Measurements from ENCODE around the gene ANGPTL4.
"Not testable (repeated sequence)": the region's sequence is repeated elsewhere in the genome, so short reads cannot be mapped to it uniquely, and the experiment has no call there.

The ANGPTL4 gene

GRCh38 chr19:8367327-8368001 lies 3.5 kb downstream of the ANGPTL4 start:
- Histone ChIP-seq H3K9me3 (ENCODE audit: control insufficient read depth, low read length) (no peaks in the 10 kb centered on the region), H3K27ac (ENCODE audit: low read depth, low read length, severe bottlenecking) (peak overlapping the region; percentile 87), H3K4me3 (ENCODE audit: extremely low read depth, insufficient read depth, low read length, poor library complexity, severe bottlenecking) (no peak overlapping the region), H3K36me3 (ENCODE audit: control insufficient read depth, insufficient read depth, low read length) (peaks cover 6% of the 10 kb centered on the region), H3K4me1 (ENCODE audit: control insufficient read depth, insufficient read depth, low read length, poor library complexity, severe bottlenecking) (peaks cover 32% of the 10 kb centered on the region)
- 28 to 32% methylated on average over 11 to 20 of the region's 23 CpGs for WGBS, 2 experiments (ENCODE audit: insufficient coverage in 2 of 2)

GRCh38 chr19:8370176-8371010 lies 6.4 kb downstream of the ANGPTL4 start:
- peaks cover 23% of the 10 kb centered on the region for H3K36me3 ChIP-seq (ENCODE audit: control insufficient read depth, insufficient read depth, low read length)
- H3K27ac ChIP-seq (ENCODE audit: low read depth, low read length, severe bottlenecking), result no peak overlapping the region
- WGBS, 2 experiments (ENCODE audit: insufficient coverage in 2 of 2), result 90 to 94% methylated on average over 12 of the region's 19 CpGs

GRCh38 chr19:8371011-8371804 lies 7.3 kb downstream of the ANGPTL4 start:
- Histone ChIP-seq H3K9me3 (ENCODE audit: control insufficient read depth, low read length) (no peaks in the 10 kb centered on the region), H3K27ac (ENCODE audit: low read depth, low read length, severe bottlenecking) (no peak overlapping the region), H3K36me3 (ENCODE audit: control insufficient read depth, insufficient read depth, low read length) (peaks cover 23% of the 10 kb centered on the region), H3K4me1 (ENCODE audit: control insufficient read depth, insufficient read depth, low read length, poor library complexity, severe bottlenecking) (peaks cover 22% of the 10 kb centered on the region), H3K4me3 (ENCODE audit: extremely low read depth, insufficient read depth, low read length, poor library complexity, severe bottlenecking) (no peak overlapping the region)
- 95 to 96% methylated on average over 24 to 25 of the region's 28 CpGs for WGBS, 2 experiments (ENCODE audit: insufficient coverage in 2 of 2)

More at GRCh38 chr19:8370176-8371010, 6.4 kb downstream of the ANGPTL4 start:
- H3K4me3 ChIP-seq (ENCODE audit: extremely low read depth, insufficient read depth, low read length, poor library complexity, severe bottlenecking), result no peak overlapping the region
- no peaks in the 10 kb centered on the region for H3K9me3 ChIP-seq (ENCODE audit: control insufficient read depth, low read length)
- peaks cover 22% of the 10 kb centered on the region for H3K4me1 ChIP-seq (ENCODE audit: control insufficient read depth, insufficient read depth, low read length, poor library complexity, severe bottlenecking)

- H3K27ac ChIP-seq (ENCODE audit: low read depth, low read length, severe bottlenecking), result no peak overlapping the region
- H3K9me3 ChIP-seq (ENCODE audit: control insufficient read depth, low read length), result no peaks in the 10 kb centered on the region
- no peak overlapping the region for H3K4me3 ChIP-seq (ENCODE audit: extremely low read depth, insufficient read depth, low read length, poor library complexity, severe bottlenecking)
- H3K4me1 ChIP-seq (ENCODE audit: control insufficient read depth, insufficient read depth, low read length, poor library complexity, severe bottlenecking), result peaks cover 7% of the 10 kb centered on the region
- whole genome bisulfite sequencing, 2 experiments (ENCODE audit: insufficient coverage in 2 of 2), result 92 to 94% methylated on average over 22 of the region's 26 CpGs
- peaks cover 17% of the 10 kb centered on the region for H3K36me3 ChIP-seq (ENCODE audit: control insufficient read depth, insufficient read depth, low read length)
Observed at GRCh38 chr19:8373867-8374813, 10.2 kb downstream of the ANGPTL4 start.

GRCh38 chr19:8375766-8376165 lies 11.8 kb downstream of the ANGPTL4 start:
- not testable (repeated sequence) for H3K9me3 ChIP-seq (ENCODE audit: control insufficient read depth, low read length); H3K4me3 ChIP-seq (ENCODE audit: extremely low read depth, insufficient read depth, low read length, poor library complexity, severe bottlenecking); H3K27ac ChIP-seq (ENCODE audit: low read depth, low read length, severe bottlenecking); H3K4me1 ChIP-seq (ENCODE audit: control insufficient read depth, insufficient read depth, low read length, poor library complexity, severe bottlenecking)
- 94 to 96% methylated on average over 25 of the region's 32 CpGs for WGBS, 2 experiments (ENCODE audit: insufficient coverage in 2 of 2)
- H3K36me3 ChIP-seq (ENCODE audit: control insufficient read depth, insufficient read depth, low read length), result peaks cover 20% of the 10 kb centered on the region

- H3K36me3 ChIP-seq (ENCODE audit: control insufficient read depth, insufficient read depth, low read length), result peaks cover 20% of the 10 kb centered on the region
- not testable (repeated sequence) for H3K4me1 ChIP-seq (ENCODE audit: control insufficient read depth, insufficient read depth, low read length, poor library complexity, severe bottlenecking); H3K27ac ChIP-seq (ENCODE audit: low read depth, low read length, severe bottlenecking); H3K4me3 ChIP-seq (ENCODE audit: extremely low read depth, insufficient read depth, low read length, poor library complexity, severe bottlenecking); H3K9me3 ChIP-seq (ENCODE audit: control insufficient read depth, low read length)
- WGBS, 2 experiments (ENCODE audit: insufficient coverage in 2 of 2), result 83 to 96% methylated on average over 4 to 9 of the region's 10 CpGs
Observed at GRCh38 chr19:8376373-8376974, 12.5 kb downstream of the ANGPTL4 start.

- WGBS, 2 experiments (ENCODE audit: insufficient coverage in 2 of 2), result no CpG with 5 or more reads among the region's 1 CpG
- no peaks in the 10 kb centered on the region for H3K4me1 ChIP-seq (ENCODE audit: control insufficient read depth, insufficient read depth, low read length, poor library complexity, severe bottlenecking)
Observed at GRCh38 chr19:8377598-8377997, 13.6 kb downstream of the ANGPTL4 start.

GRCh38 chr19:8379156-8379891 lies 15.4 kb downstream of the ANGPTL4 start:
- not testable (repeated sequence) for H3K4me1 ChIP-seq (ENCODE audit: control insufficient read depth, insufficient read depth, low read length, poor library complexity, severe bottlenecking); H3K36me3 ChIP-seq (ENCODE audit: control insufficient read depth, insufficient read depth, low read length); H3K9me3 ChIP-seq (ENCODE audit: control insufficient read depth, low read length); H3K4me3 ChIP-seq (ENCODE audit: extremely low read depth, insufficient read depth, low read length, poor library complexity, severe bottlenecking); H3K27ac ChIP-seq (ENCODE audit: low read depth, low read length, severe bottlenecking)
- 92 to 97% methylated on average over 9 to 12 of the region's 13 CpGs for WGBS, 2 experiments (ENCODE audit: insufficient coverage in 2 of 2)

More at GRCh38 chr19:8377598-8377997, 13.6 kb downstream of the ANGPTL4 start:
- Histone ChIP-seq H3K27ac (ENCODE audit: low read depth, low read length, severe bottlenecking) (no peak overlapping the region), H3K4me3 (ENCODE audit: extremely low read depth, insufficient read depth, low read length, poor library complexity, severe bottlenecking) (no peak overlapping the region), H3K9me3 (ENCODE audit: control insufficient read depth, low read length) (no peaks in the 10 kb centered on the region), H3K36me3 (ENCODE audit: control insufficient read depth, insufficient read depth, low read length) (peaks cover 19% of the 10 kb centered on the region)

GRCh38 chr19:8384569-8384968 lies 20.6 kb downstream of the ANGPTL4 start:
- not testable (repeated sequence) for H3K4me1 ChIP-seq (ENCODE audit: control insufficient read depth, insufficient read depth, low read length, poor library complexity, severe bottlenecking); H3K27ac ChIP-seq (ENCODE audit: low read depth, low read length, severe bottlenecking); H3K4me3 ChIP-seq (ENCODE audit: extremely low read depth, insufficient read depth, low read length, poor library complexity, severe bottlenecking); H3K9me3 ChIP-seq (ENCODE audit: control insufficient read depth, low read length)
- 100% methylated on average over 1 of the region's 4 CpGs for WGBS, 2 experiments (ENCODE audit: insufficient coverage in 2 of 2)
- peaks cover 12% of the 10 kb centered on the region for H3K36me3 ChIP-seq (ENCODE audit: control insufficient read depth, insufficient read depth, low read length)
